Measurements from ENCODE around the gene PSMD9.

Gene PSMD9

GRCh38 chr12:121888478-121889273 is at the start of gene PSMD9:
PSMD9 (plus strand) TSS chr12:121888790; CDS start chr12:121888857, 67 bp downstream.
- peak within 1 kb of the TSS; percentile 88 to 90 for H3K27ac ChIP-seq
- peak within 1 kb of the TSS; percentile 81 for H3K4me3 ChIP-seq
- DNase-seq (ENCODE audit: low spot score) = peak; percentile 98
- TF ChIP-seq CTCF (IDR thresholded peaks at IDR 0.05) = peak; percentile 51

- DNase-seq (ENCODE audit: low spot score) = peak; percentile 98
- peak overlapping the region; percentile 84 for H3K4me3 ChIP-seq
- TF ChIP-seq CTCF (IDR thresholded peaks at IDR 0.05) = no peak
- peak overlapping the region in 1 of 2 donors; percentile 81 for H3K27ac ChIP-seq
Measured at GRCh38 chr12:121839106-121839992, 49.2 kb upstream of the PSMD9 start.

- peak; percentile 77 for DNase-seq (ENCODE audit: low spot score)
- Histone ChIP-seq H3K27ac (peak overlapping the region in 1 of 2 donors; percentile 81), H3K4me3 (peak overlapping the region; percentile 84)
- no peak for TF ChIP-seq CTCF (IDR thresholded peaks at IDR 0.05)
Measured at GRCh38 chr12:121839993-121840761, 48.4 kb upstream of the PSMD9 start.

- no peak for DNase-seq (ENCODE audit: low spot score)
- TF ChIP-seq CTCF (IDR thresholded peaks at IDR 0.05) = no peak
- Histone ChIP-seq H3K4me3 (no peak overlapping the region), H3K27ac (no peak overlapping the region)
Measured at GRCh38 chr12:121843236-121843982, 45.2 kb upstream of the PSMD9 start.

GRCh38 chr12:121845701-121846100 is 42.9 kb upstream of the PSMD9 start:
- TF ChIP-seq CTCF (IDR thresholded peaks at IDR 0.05) = no peak
- Histone ChIP-seq H3K27ac (no peak overlapping the region), H3K4me3 (no peak overlapping the region)
- DNase-seq (ENCODE audit: low spot score) = no peak

- no peak for DNase-seq (ENCODE audit: low spot score)
- TF ChIP-seq CTCF (IDR thresholded peaks at IDR 0.05) = no peak
- Histone ChIP-seq H3K27ac (no peak overlapping the region), H3K4me3 (no peak overlapping the region)
Measured at GRCh38 chr12:121849211-121849610, 39.4 kb upstream of the PSMD9 start.

All from coronary artery (tissue), 2 donors.